Sigmoid colon (tissue), 4 donors: ENCODE data around the gene EEF2.

ENCODE experiments used
- CTCF ChIP-seq, 4 experiments: fragments of 450-650 bp in 3 of 4; fragments of 200-600 bp in 1 of 4; IDR thresholded peaks; one replicate each; pipeline ENCODE4 v1.5.1; 2016 to 2019; ENCODE audit warnings: antibody characterized with exemption in 4 of 4, mild to moderate bottlenecking in 3 of 4, moderate library complexity in 2 of 4
- EP300 ChIP-seq, 4 donors: sonication (generic); formaldehyde crosslinking; IDR thresholded peaks; one replicate each; pipeline ENCODE4 v1.6.1; 2017; ENCODE audit warnings: antibody characterized with exemption in 4 of 4
- POLR2A ChIP-seq, 2 donors: fragments of 450-650 bp; IDR thresholded peaks; one replicate each; pipeline ENCODE4 v1.6.1; 2016; ENCODE audit warnings: antibody characterized with exemption in 2 of 2, mild to moderate bottlenecking in 2 of 2, moderate library complexity in 2 of 2
- POLR2AphosphoS5 ChIP-seq, 4 donors: sonication (generic); formaldehyde crosslinking; IDR thresholded peaks; one replicate each; pipeline ENCODE4 v1.6.1; 2017; ENCODE audit warnings: antibody characterized with exemption in 4 of 4

DNA sequence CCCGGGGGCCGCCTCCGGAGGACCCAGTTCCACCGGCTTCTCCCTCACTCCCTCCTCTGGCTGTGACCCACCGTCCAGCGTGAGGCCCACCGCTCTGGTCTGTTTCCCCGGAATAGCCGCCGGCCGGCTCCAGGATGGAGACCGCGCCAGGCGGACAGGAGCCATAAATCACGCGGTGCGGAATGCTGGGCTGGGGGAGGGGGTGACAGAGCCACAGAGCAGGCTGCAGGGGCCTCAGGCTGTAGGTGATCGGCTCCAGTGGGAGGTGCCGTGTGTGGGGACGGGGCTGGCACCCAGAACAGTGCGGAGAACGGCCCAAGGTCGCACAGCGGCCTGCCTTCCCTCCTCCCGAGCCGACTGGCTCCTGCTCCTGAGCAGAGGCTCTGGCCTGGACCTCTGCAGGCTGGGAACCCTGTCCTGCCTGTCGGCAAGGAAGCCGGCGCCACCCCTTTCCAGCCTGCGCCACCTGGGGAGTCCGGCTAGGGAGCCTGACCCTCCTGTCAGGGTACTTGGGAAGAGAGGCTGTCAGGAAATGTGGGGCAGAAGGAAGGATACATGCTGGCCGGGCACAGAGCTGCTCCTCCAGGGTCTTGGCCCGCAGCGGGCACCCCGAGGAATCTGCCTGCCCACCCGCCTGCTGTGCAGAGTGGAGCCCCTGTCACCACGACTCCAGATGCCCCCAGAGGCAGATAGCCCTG lies 30.6 kb upstream of the EEF2 start:
- TF ChIP-seq CTCF (IDR thresholded peaks at IDR 0.05), result no peak
- TF ChIP-seq POLR2A (IDR thresholded peaks at IDR 0.05), result no peak
- TF ChIP-seq EP300 (IDR thresholded peaks at IDR 0.05), result no peak
- peak in 3 of 4 donors; percentile 31 to 47 (median 45) for TF ChIP-seq POLR2AphosphoS5 (IDR thresholded peaks at IDR 0.05)
